Mammary epithelial cell (primary cell): Measurements from ENCODE around the gene TIMM8B.

ENCODE experiments used
- CTCF ChIP-seq, 2 donors: IDR thresholded peaks in 1 of 2; conservative IDR thresholded peaks in 1 of 2; 2 replicates each; pipeline ENCODE4 v1.5.1; 2011 to 2012; ENCODE audit warnings: inconsistent platforms in 2 of 2, low read length in 2 of 2, mild to moderate bottlenecking in 2 of 2, control low read depth in 1 of 2, low read depth in 1 of 2; ENCODE audit not compliant: insufficient read depth in 1 of 2; ENCODE audit errors: extremely low read depth in 1 of 2
- EZH2 ChIP-seq: IDR thresholded peaks from 2 replicates; pipeline ENCODE4 v1.6.1; 2012; ENCODE audit warnings: low read length, inconsistent platforms, borderline replicate concordance

- no peak for TF ChIP-seq CTCF (conservative IDR thresholded peaks at IDR 0.05 in 1 of 2, IDR thresholded peaks at IDR 0.05 in 1 of 2; ENCODE audit: extremely low read depth in 1 of 2, insufficient read depth in 1 of 2, low read depth in 1 of 2, low read length in 2 of 2)
- no peak for TF ChIP-seq EZH2
Measured at GRCh38 chr11:112058103-112058502, 28.5 kb downstream of the TIMM8B start.
